ENCODE measurements around the gene PPP2R5C.

DNA sequence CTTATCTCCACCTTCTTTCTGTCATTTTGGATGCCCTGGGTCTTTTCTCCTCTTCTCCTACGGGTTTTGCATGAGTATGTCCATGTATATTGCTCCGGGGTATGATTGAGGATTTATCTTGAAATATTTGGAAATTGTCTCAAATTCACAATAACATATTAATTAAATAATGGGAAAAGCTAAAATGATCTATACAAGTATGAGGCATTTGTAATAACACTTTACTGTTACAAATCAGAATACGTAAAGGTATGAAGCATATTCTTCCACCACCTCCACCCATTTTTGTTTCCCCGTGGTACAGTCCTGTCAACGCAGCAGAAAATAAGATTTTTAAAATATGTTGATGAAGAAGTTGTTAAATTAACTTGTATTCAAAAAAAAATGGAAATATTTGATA is 91.3 kb downstream of the PPP2R5C start:
- TF ChIP-seq, protein P1, sequence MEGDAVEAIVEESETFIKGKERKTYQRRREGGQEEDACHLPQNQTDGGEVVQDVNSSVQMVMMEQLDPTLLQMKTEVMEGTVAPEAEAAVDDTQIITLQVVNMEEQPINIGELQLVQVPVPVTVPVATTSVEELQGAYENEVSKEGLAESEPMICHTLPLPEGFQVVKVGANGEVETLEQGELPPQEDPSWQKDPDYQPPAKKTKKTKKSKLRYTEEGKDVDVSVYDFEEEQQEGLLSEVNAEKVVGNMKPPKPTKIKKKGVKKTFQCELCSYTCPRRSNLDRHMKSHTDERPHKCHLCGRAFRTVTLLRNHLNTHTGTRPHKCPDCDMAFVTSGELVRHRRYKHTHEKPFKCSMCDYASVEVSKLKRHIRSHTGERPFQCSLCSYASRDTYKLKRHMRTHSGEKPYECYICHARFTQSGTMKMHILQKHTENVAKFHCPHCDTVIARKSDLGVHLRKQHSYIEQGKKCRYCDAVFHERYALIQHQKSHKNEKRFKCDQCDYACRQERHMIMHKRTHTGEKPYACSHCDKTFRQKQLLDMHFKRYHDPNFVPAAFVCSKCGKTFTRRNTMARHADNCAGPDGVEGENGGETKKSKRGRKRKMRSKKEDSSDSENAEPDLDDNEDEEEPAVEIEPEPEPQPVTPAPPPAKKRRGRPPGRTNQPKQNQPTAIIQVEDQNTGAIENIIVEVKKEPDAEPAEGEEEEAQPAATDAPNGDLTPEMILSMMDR (IDR thresholded peaks at IDR 0.05) = no peak
- TF ChIP-seq POLR2A (IDR thresholded peaks at IDR 0.05) = no peak
